HuH-7.5 (cell line): ENCODE results near the gene ECHDC1.
"Not testable (repeated sequence)": the region's sequence is repeated elsewhere in the genome, so short reads cannot be mapped to it uniquely, and the experiment has no call there.

Experiments
- DNase-seq: peaks from one replicate; pipeline ENCODE4 v3.0.0; 2011; ENCODE audit warnings: low spot score

ECHDC1 gene

GRCh38 chr6:127341471-127342202 is 1.8 kb downstream of the ECHDC1 start:
- DNase-seq, result no peak

- DNase-seq, result no peak
These were observed 3.2 kb downstream of the ECHDC1 start for GRCh38 chr6:127340171-127340570.

GRCh38 chr6:127338936-127339335 is 4.5 kb downstream of the ECHDC1 start:
- no peak for DNase-seq

- DNase-seq, result no peak
These were observed 10.9 kb downstream of the ECHDC1 start for GRCh38 chr6:127332383-127332961.

GRCh38 chr6:127331256-127331655 is 12.2 kb downstream of the ECHDC1 start:
- DNase-seq, result not testable (repeated sequence)

GRCh38 chr6:127328043-127328609 is 15.3 kb downstream of the ECHDC1 start:
- no peak for DNase-seq

GRCh38 chr6:127319686-127320085 is 23.7 kb downstream of the ECHDC1 start:
- no peak for DNase-seq

- no peak for DNase-seq
These were observed 25.9 kb downstream of the ECHDC1 start for GRCh38 chr6:127317388-127318128.

GRCh38 chr6:127305741-127306140 is 37.7 kb downstream of the ECHDC1 start:
- DNase-seq, result no peak

GRCh38 chr6:127303917-127304316 is 39.5 kb downstream of the ECHDC1 start:
- no peak for DNase-seq

- DNase-seq, result no peak
These were observed 40.4 kb downstream of the ECHDC1 start for GRCh38 chr6:127302728-127303660.

GRCh38 chr6:127301199-127301700 is 42.2 kb downstream of the ECHDC1 start:
- DNase-seq, result no peak

GRCh38 chr6:127300411-127300810 is 43.0 kb downstream of the ECHDC1 start:
- no peak for DNase-seq

- no peak for DNase-seq
These were observed 43.7 kb downstream of the ECHDC1 start for GRCh38 chr6:127299522-127300240.

- no peak for DNase-seq
These were observed 44.9 kb downstream of the ECHDC1 start for GRCh38 chr6:127298475-127298874.

GRCh38 chr6:127297502-127298070 is 45.8 kb downstream of the ECHDC1 start:
- DNase-seq, result no peak

- no peak for DNase-seq
These were observed 51.9 kb downstream of the ECHDC1 start for GRCh38 chr6:127291495-127291894.

GRCh38 chr6:127290391-127291265 is 52.8 kb downstream of the ECHDC1 start:
- no peak for DNase-seq

- DNase-seq, result no peak
These were observed 53.5 kb downstream of the ECHDC1 start for GRCh38 chr6:127289934-127290333.
